ENCODE measurements around the gene AATF.

AATF gene

GRCh38 chr17:37098152-37098551, 149.4 kb downstream of the AATF start:
- DNase-seq (ENCODE audit: low spot score in 2 of 2) (no peak), ATAC-seq (no peak)
- Mint-ChIP-seq H3K9me3 (no peaks in the 10 kb centered on the region), H3K4me1 (no peaks in the 10 kb centered on the region), H3K36me3 (peaks cover 40% of the 10 kb centered on the region), H3K27ac (peak overlapping the region; percentile 10), H3K4me3 (no peak overlapping the region)

GRCh38 chr17:37098910-37099664, 150.3 kb downstream of the AATF start:
- Mint-ChIP-seq H3K9me3 (no peaks in the 10 kb centered on the region), H3K4me1 (no peaks in the 10 kb centered on the region), H3K36me3 (peaks cover 38% of the 10 kb centered on the region), H3K4me3 (no peak overlapping the region), H3K27ac (peak overlapping the region; percentile 10)
- DNase-seq (ENCODE audit: low spot score in 2 of 2) (no peak), ATAC-seq (no peak)

DNA sequence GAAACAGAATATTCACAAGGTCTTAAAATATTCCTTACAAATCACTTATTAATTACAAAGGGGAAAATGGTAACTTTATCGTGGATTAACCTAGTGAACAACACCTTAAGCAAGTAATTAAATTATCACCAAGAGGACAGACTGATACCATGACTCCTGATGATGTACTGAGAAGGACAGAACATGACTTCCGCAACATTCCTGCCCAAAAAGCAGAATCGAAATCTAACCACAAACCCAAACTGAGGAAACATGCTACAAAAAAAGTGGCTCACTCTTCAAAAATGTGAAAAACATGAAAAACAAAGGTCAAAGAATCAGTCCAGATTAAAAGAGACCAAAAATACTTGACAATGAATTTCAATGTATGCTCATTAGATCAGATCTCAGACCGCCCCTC, 151.5 kb downstream of the AATF start:
- Mint-ChIP-seq H3K4me3 (no peak overlapping the region), H3K4me1 (no peaks in the 10 kb centered on the region), H3K27ac (no peak overlapping the region), H3K9me3 (no peaks in the 10 kb centered on the region), H3K36me3 (peaks cover 35% of the 10 kb centered on the region)
- no peak for DNase-seq (ENCODE audit: low spot score in 2 of 2)
- ATAC-seq = no peak

DNA sequence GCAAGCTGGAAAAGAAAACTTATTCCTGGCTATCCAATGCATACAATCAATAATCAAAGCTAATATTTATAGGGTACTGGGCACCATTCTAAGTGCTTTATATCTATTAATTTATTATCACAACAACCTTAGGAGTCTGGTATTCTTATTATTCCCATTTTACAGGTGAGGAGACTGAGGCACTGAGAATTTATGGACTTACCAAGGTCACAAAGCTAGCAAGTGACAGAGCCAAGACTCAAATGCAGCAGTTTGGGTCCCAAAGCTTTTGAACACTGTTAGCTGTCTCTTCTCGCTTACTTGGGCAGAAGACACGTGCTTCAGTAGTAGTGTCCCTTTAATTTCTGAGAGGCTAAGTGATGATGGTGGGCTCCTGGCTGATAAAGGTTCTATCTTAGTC, 152.6 kb downstream of the AATF start:
- Mint-ChIP-seq H3K36me3 (peaks cover 24% of the 10 kb centered on the region), H3K4me1 (no peaks in the 10 kb centered on the region), H3K4me3 (no peak overlapping the region), H3K27ac (no peak overlapping the region), H3K9me3 (no peaks in the 10 kb centered on the region)
- ATAC-seq (no peak), DNase-seq (ENCODE audit: low spot score in 2 of 2) (no peak)

DNA sequence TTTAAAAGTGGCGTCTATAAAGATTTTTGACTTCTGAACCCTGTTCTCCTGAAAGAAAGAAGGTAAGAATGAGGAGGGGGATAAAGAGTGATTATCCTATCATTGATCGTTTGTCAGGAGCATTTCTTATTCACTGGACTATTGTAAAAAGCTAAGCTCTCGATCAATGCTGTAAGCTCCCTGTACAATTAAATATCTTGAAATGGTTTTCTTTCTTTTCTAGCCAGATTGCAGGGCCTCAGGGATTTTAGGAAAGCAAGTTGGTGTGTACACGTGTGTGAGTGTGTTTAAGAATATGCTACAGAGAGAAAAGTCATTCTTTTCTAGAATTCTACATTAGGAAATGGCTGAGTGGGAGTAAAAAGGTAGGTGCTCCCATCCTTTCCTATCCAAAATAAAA, 154.5 kb downstream of the AATF start:
- H3K27ac Mint-ChIP-seq = no peak overlapping the region
- peaks cover 10% of the 10 kb centered on the region for H3K36me3 Mint-ChIP-seq
- H3K4me3 Mint-ChIP-seq = no peak overlapping the region
- H3K9me3 Mint-ChIP-seq = no peaks in the 10 kb centered on the region
- no peaks in the 10 kb centered on the region for H3K4me1 Mint-ChIP-seq
- no peak for ATAC-seq
- no peak for DNase-seq (ENCODE audit: low spot score in 2 of 2)

DNA sequence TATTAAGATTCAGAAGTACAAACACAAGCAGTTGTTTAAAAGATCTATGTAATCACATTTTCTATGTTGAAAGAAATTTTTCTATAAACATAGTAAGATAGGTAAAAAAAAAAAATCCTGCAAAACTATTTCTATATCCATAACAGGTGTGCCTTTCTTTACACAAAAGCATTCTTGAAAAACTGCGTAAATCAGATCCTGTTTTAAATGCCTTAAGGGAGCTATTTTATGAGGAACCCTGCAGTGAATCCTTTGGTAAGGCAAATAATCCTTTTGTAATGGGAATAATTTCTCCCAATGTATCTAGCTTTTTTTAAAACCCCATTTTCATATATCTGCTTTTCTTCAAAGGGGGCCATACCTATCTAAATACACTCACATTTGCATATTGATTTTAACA, 157.3 kb downstream of the AATF start:
- Mint-ChIP-seq H3K27ac (no peak overlapping the region), H3K4me3 (no peak overlapping the region), H3K36me3 (peaks cover 27% of the 10 kb centered on the region), H3K4me1 (no peaks in the 10 kb centered on the region), H3K9me3 (no peaks in the 10 kb centered on the region)
- no peak for ATAC-seq
- DNase-seq (ENCODE audit: low spot score in 2 of 2) = no peak

Measured in stimulated activated effector memory CD8-positive, alpha-beta T cell treated with anti-CD3 and anti-CD28 coated beads, Interleukin-12 subunit alpha, Interleukin-12 subunit beta, amount 100 ng/mL, for 72 hours (primary cell).